K562 (cell line): ENCODE results near the gene BANP. TPM values are rescaled to one million over a fixed set of nuclear protein-coding genes. Genes with fewer than 3 reads are reported as not detected.

ENCODE experiments used
- ATAC-seq: fragments of 200-7000 bp; cut with Tn5 transposase; 3 replicates; pipeline ENCODE4 v1.9.1; 2020; ENCODE audit warnings: moderate library complexity
- BruUV-seq: library from RNA; stranded (reverse); fragments of 400-500 nt; replicated peaks from 2 replicates; lab custom pipeline; 2021; lab: Mats Ljungman, UMichigan
- CTCF ChIA-PET: fragments of 300-600 bp; formaldehyde crosslinking; extraction: SDS; loops from one replicate; lab custom pipeline; 2021; ENCODE audit warnings: low intra/inter-chr PET ratio; lab: Yijun Ruan, JAX
- POLR2A ChIA-PET: fragments of 300-600, 350-650 bp; sonication (Branson Sonifier 250); formaldehyde crosslinking; extraction: SDS; loops from one replicate; lab custom pipeline; 2021; ENCODE audit warnings: antibody characterized with exemption, inconsistent platforms; lab: Yijun Ruan, JAX
- DNase-seq, 4 experiments: peaks; one replicate each; pipeline versions ENCODE4 v3.0.0 to v3.0.0-alpha.2; 2011 to 2018; ENCODE audit warnings: low spot score in 3 of 4, mixed read lengths in 3 of 4; ENCODE audit errors: extremely low read depth in 1 of 4
- FAIRE-seq: peaks from 2 replicates; lab custom pipeline; 2011; peaks lifted over from hg19 to GRCh38; lab: Jason Lieb, UNC
- H2AFZ ChIP-seq: 2 replicates; pipeline ENCODE4 v1.6.0; 2011; ENCODE audit warnings: low read depth, low read length, control low read depth, inconsistent platforms
- H3K27ac ChIP-seq: fragments of 200-600 bp; 3 replicates; pipeline ENCODE4 v1.8.0; 2011; ENCODE audit warnings: low read depth, mild to moderate bottlenecking, control low read depth, inconsistent platforms, low read length, moderate library complexity, mixed read lengths; ENCODE audit errors: extremely low read depth
- H3K27me3 ChIP-seq, 2 experiments: fragments of 300-600 bp in 1 of 2; 2 replicates in 1 of 2; 3 replicates in 1 of 2; pipeline versions ENCODE4 v1.6.0 to v1.8.0; 2011; ENCODE audit warnings: inconsistent platforms in 2 of 2, low read length in 2 of 2, mild to moderate bottlenecking in 1 of 2, mixed read lengths in 1 of 2, moderate library complexity in 1 of 2; ENCODE audit not compliant: control insufficient read depth in 2 of 2, insufficient read depth in 2 of 2
- H3K36me3 ChIP-seq: fragments of 300-600 bp; 3 replicates; pipeline ENCODE4 v1.8.0; 2011; ENCODE audit warnings: mild to moderate bottlenecking, low read length, inconsistent platforms; ENCODE audit not compliant: control insufficient read depth, insufficient read depth
- H3K4me1 ChIP-seq, 2 experiments: fragments of 200-600 bp in 1 of 2; replicated peaks in 1 of 2; 2 replicates in 1 of 2; 3 replicates in 1 of 2; pipeline versions ENCODE4 v1.5.1 to v1.8.0; 2011; ENCODE audit warnings: inconsistent platforms in 2 of 2, low read length in 2 of 2, mild to moderate bottlenecking in 1 of 2, mixed read lengths in 1 of 2, moderate library complexity in 1 of 2; ENCODE audit not compliant: control insufficient read depth in 2 of 2, insufficient read depth in 2 of 2
- H3K4me2 ChIP-seq: 2 replicates; pipeline ENCODE4 v1.6.1; 2011; ENCODE audit warnings: low read length, control low read depth, inconsistent platforms, mixed read lengths; ENCODE audit not compliant: insufficient read depth
- H3K4me3 ChIP-seq: fragments of 200-600 bp; sonication (generic), shearing (Covaris generic); 2 replicates; pipeline ENCODE4 v1.5.1; 2016; ENCODE audit warnings: control low read depth, inconsistent platforms
- H3K79me2 ChIP-seq: fragments of 200-600 bp; 3 replicates; pipeline ENCODE4 v1.8.0; 2011; ENCODE audit warnings: low read length, inconsistent platforms; ENCODE audit not compliant: control insufficient read depth, insufficient read depth
- H3K9ac ChIP-seq, 2 experiments: 2 replicates each; pipeline versions ENCODE4 v1.6.0 to v1.6.1; 2011; ENCODE audit warnings: low read depth in 2 of 2, low read length in 2 of 2, control low read depth in 1 of 2, inconsistent platforms in 1 of 2, mild to moderate bottlenecking in 1 of 2, mixed read lengths in 1 of 2; ENCODE audit not compliant: insufficient read depth in 1 of 2
- H3K9me1 ChIP-seq: one replicate; pipeline ENCODE4 v1.6.0; 2011; ENCODE audit warnings: inconsistent platforms, mild to moderate bottlenecking, low read length, moderate library complexity; ENCODE audit not compliant: control insufficient read depth, insufficient read depth
- H3K9me3 ChIP-seq: replicated peaks from 2 replicates; pipeline ENCODE4 v1.5.1; 2011; ENCODE audit warnings: low read depth, low read length, inconsistent platforms; ENCODE audit not compliant: control insufficient read depth, insufficient read depth
- H4K20me1 ChIP-seq: replicated peaks from 2 replicates; pipeline ENCODE4 v1.6.1; 2011; ENCODE audit warnings: low read length, inconsistent platforms, mixed read lengths; ENCODE audit not compliant: control insufficient read depth, insufficient read depth
- CREB5 ChIP-seq: fragments of 250-450 bp; sonication (Bioruptor Pico); IDR thresholded peaks from 2 replicates; pipeline ENCODE4 v1.5.0; 2020; ENCODE audit warnings: mild to moderate bottlenecking
- DACH1 ChIP-seq: fragments of 450-650 bp; IDR thresholded peaks from 2 replicates; pipeline ENCODE4 v1.6.1; 2018; ENCODE audit not compliant: partially characterized antibody
- EGR1 ChIP-seq: fragments of 450-650 bp; conservative IDR thresholded peaks from 2 replicates; pipeline ENCODE4 v1.6.1; 2017; ENCODE audit warnings: mild to moderate bottlenecking
- ID3 ChIP-seq, 2 experiments: fragments of 250-450 bp in 1 of 2; fragments of 450-650 bp in 1 of 2; sonication (Bioruptor Pico) in 1 of 2; IDR thresholded peaks; 2 replicates each; pipeline versions ENCODE4 v1.6.1 to v1.8.0; 2016 to 2021; ENCODE audit warnings: mild to moderate bottlenecking in 2 of 2, moderate library complexity in 2 of 2, missing compliant biosample characterization in 1 of 2, missing genetic modification characterization in 1 of 2
- L3MBTL2 ChIP-seq: fragments of 450-650 bp; IDR thresholded peaks from 2 replicates; pipeline ENCODE4 v1.6.1; 2016; ENCODE audit warnings: mild to moderate bottlenecking, moderate library complexity
- MAX ChIP-seq: sonication (generic); formaldehyde crosslinking; IDR thresholded peaks from 2 replicates; pipeline ENCODE4 v1.9.0; 2022; ENCODE audit warnings: mild to moderate bottlenecking, missing genetic modification reagents
- PHF8 ChIP-seq: fragments of 200-600 bp; sonication (generic); IDR thresholded peaks from 2 replicates; pipeline ENCODE4 v1.6.1; 2012; ENCODE audit warnings: mixed run types, mild to moderate bottlenecking, inconsistent platforms, low read length, moderate library complexity, borderline replicate concordance
- POLR2B ChIP-seq: fragments of 450-650 bp; IDR thresholded peaks from 2 replicates; pipeline ENCODE4 v1.6.1; 2018; ENCODE audit warnings: low read depth; ENCODE audit not compliant: partially characterized antibody
- TBP ChIP-seq: optimal IDR thresholded peaks from 2 replicates; pipeline ENCODE3; 2011; ENCODE audit warnings: low read depth, low read length, improper control_type of control experiment
- YY1 ChIP-seq, 3 experiments: IDR thresholded peaks; 2 replicates each; pipeline ENCODE4 v1.6.1; 2011; ENCODE audit warnings: low read length in 2 of 3, mild to moderate bottlenecking in 2 of 3, moderate library complexity in 2 of 3, borderline replicate concordance in 1 of 3, control low read depth in 1 of 3, low read depth in 1 of 3; ENCODE audit not compliant: insufficient read depth in 3 of 3, insufficient replicate concordance in 2 of 3, control insufficient read depth in 1 of 3, insufficient read length in 1 of 3; ENCODE audit errors: extremely low read depth in 1 of 3
- ZBTB33 ChIP-seq: sonication (generic); formaldehyde crosslinking; IDR thresholded peaks from 2 replicates; pipeline ENCODE4 v1.8.1; 2023; ENCODE audit warnings: mild to moderate bottlenecking, missing genetic modification reagents
- ZFP91 ChIP-seq: sonication (generic); formaldehyde crosslinking; IDR thresholded peaks from 2 replicates; pipeline ENCODE4 v1.8.0; 2022; ENCODE audit warnings: mild to moderate bottlenecking, missing genetic modification reagents
- WGBS: fragments of 100-300 bp; shearing (Covaris generic); methylation state at CpG from one replicate; pipeline ENCODE4 v1.1.6; 2016; ENCODE audit warnings: low coverage, mixed read lengths; ENCODE audit not compliant: insufficient coverage; ENCODE audit errors: missing lambda C conversion rate; 5-methylcytosine and 5-hydroxymethylcytosine counted together
- in situ Hi-C: fragments of 300-500 bp; cut with MboI; formaldehyde crosslinking; loops from 4 replicates; pipeline ENCODE4 v1.15.0; 2018; ENCODE audit warnings: inconsistent platforms, mixed read lengths
- intact Hi-C: fragments of 100-400 bp; cut with micrococcal nuclease; formaldehyde crosslinking; loops from 2 replicates; pipeline ENCODE4 v1.14.2; 2022
- polyA plus RNA-seq, 8 experiments: library from polyadenylated mRNA; depleted of rRNA in 4 of 8; stranded (reverse) in 5 of 8; unstranded in 3 of 8; fragments of >200 nt; fragmentation: Nextera tagmentation in 2 of 8; fragmentation: Illumina TruSeq in 1 of 8; extraction: Ambion mirVana in 2 of 8; extraction: Trizol in 1 of 8; gene quantifications; 2 replicates each; pipeline versions ENCODE4 v1.2.1 to v1.2.3, GENCODE V29; 2011 to 2014; ENCODE audit warnings: inconsistent platforms in 1 of 8, missing spikeins in 1 of 8
- total RNA-seq, 7 experiments: library from RNA; depleted of rRNA in 6 of 7; stranded (reverse); fragments of >200 nt in 6 of 7; fragmentation: Illumina TruSeq in 2 of 7; extraction: Trizol in 2 of 7; gene quantifications; 2 replicates each; pipeline versions ENCODE4 v1.2.1 to v1.2.3, GENCODE V29; 2011 to 2021; ENCODE audit warnings: low replicate concordance in 1 of 7

The BANP gene
- total and polyA plus RNA-seq, 9 of the 15 experiments (the other 6 are each of a cell fraction or from before 2014, with no cell fraction given) = 4.6 to 22.1 (median 15.6) TPM

GRCh38 chr16:87958632-87959031, 7.4 kb downstream of the BANP start (continued):
- TF ChIP-seq ZFP91 (CRISPR knock-in tag) (no peak), ID3 (CRISPR knock-in tag; IDR thresholded peaks at IDR 0.05) (no peak), ID3 (tag; IDR thresholded peaks at IDR 0.05) (no peak), EGR1 (no peak), POLR2B (no peak), CREB5 (CRISPR knock-in tag) (no peak)

GRCh38 chr16:87959391-87959990, 8.3 kb downstream of the BANP start:
- H3K9me1 ChIP-seq = peaks cover 5% of the 10 kb centered on the region
- H3K4me1 ChIP-seq = peaks cover 23 to 54% of the 10 kb centered on the region in 2 experiments
- H3K4me3 ChIP-seq = no peak overlapping the region
- BruUV-seq = no TSS peak
- POLR2A ChIA-PET = interaction anchor here (0.6 to 1.9 kb wide), 2 partner anchors 8 to 460 kb away, joined by 3 to 7 read pairs; partner anchors contain the start of gene BANP
- H4K20me1 ChIP-seq = no peaks in the 10 kb centered on the region; the same call in 1 of the 2 replicates
- no peak overlapping the region for H3K27ac ChIP-seq
- peaks cover 72% of the 10 kb centered on the region for H3K79me2 ChIP-seq
- no peak overlapping the region for H2AFZ ChIP-seq
- peak overlapping the region in 1 of 2 experiments; percentile 80; a peak in 2 of 4 replicates for H3K9ac ChIP-seq
- no peak overlapping the region for H3K4me2 ChIP-seq
- in situ Hi-C loops (no loop called here), intact Hi-C loops (no loop called here)
- 73% methylated on average over 15 of the region's 23 CpGs for WGBS
- DNase-seq (peak in 2 of 4 experiments; percentile 24 to 25), FAIRE-seq (no peak), ATAC-seq (peak; percentile 43)
- H3K27me3 ChIP-seq = no peaks in the 10 kb centered on the region
- CTCF ChIA-PET = no interaction called here
- H3K9me3 ChIP-seq = no peaks in the 10 kb centered on the region
- H3K36me3 ChIP-seq = peaks cover 24% of the 10 kb centered on the region; the same call in 2 of the 3 replicates
- 0 out of 2 replicates have a peak, but pooled peaks have one; percentile 8 for TF ChIP-seq EGR1
- peak; percentile 19; the same call in 1 of the 2 replicates for TF ChIP-seq PHF8
- 0 out of 2 replicates have a peak, but pooled peaks have one; percentile 20 for TF ChIP-seq MAX
- no peak for TF ChIP-seq DACH1
- 0 out of 2 replicates have a peak, but pooled peaks have one; percentile 28 for TF ChIP-seq L3MBTL2
- peak in 1 of 3 experiments; percentile 16 for TF ChIP-seq YY1 (IDR thresholded peaks at IDR 0.05; ENCODE audit: borderline replicate concordance in 1 of 3, control insufficient read depth in 1 of 3, extremely low read depth in 1 of 3, insufficient read depth in 3 of 3, insufficient read length in 1 of 3, insufficient replicate concordance in 2 of 3, low read depth in 1 of 3, low read length in 2 of 3)
- no peak for TF ChIP-seq TBP
- peak; percentile 92 for TF ChIP-seq ZBTB33 (CRISPR knock-in tag)
